Measurements from ENCODE around the gene SNX9.

SNX9 gene

DNA sequence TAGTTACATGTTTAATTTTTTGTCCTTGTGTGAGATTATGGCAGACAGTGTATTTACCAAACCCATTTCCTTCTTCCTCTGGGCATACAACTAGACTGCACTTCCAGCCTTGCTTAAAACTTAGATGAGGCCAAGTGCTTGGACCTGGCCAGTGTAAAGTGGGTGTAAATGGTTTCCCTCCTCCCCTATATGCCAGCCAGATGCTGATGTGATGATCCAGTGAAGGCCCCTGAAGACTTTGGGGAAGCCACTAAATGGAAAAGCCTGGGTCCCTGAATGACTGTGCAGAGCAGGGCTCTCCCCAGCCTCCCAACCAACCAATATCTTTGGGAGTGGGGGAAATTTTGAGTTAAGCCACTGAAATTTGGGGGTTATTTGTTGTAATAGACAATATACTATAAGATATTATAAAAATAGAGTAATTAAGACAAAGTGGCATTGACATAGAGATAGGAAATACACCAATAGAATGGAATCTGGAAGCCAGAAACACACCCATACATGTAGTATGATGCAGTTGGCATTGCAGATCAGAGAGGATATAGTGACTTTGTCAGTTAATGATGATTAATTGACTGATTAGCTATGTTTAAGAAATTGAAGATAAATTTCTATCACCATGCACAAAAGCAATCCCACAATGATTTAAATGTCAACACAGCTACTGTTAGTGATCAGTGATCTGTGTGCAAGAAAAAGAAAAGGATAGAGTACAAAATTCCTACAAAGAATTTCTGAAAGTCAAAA lies 10.4 kb upstream of the SNX9 start:
- H3K27ac ChIP-seq = no peak overlapping the region
- TF ChIP-seq CTCF (conservative IDR thresholded peaks at IDR 0.05) = no peak

- H3K27ac ChIP-seq = no peak overlapping the region
- TF ChIP-seq CTCF (conservative IDR thresholded peaks at IDR 0.05) = no peak
Measured at GRCh38 chr6:157813191-157813590, 9.9 kb upstream of the SNX9 start.

GRCh38 chr6:157813750-157814455 lies 9.1 kb upstream of the SNX9 start:
- H3K27ac ChIP-seq = no peak overlapping the region
- TF ChIP-seq CTCF (conservative IDR thresholded peaks at IDR 0.05) = no peak

DNA sequence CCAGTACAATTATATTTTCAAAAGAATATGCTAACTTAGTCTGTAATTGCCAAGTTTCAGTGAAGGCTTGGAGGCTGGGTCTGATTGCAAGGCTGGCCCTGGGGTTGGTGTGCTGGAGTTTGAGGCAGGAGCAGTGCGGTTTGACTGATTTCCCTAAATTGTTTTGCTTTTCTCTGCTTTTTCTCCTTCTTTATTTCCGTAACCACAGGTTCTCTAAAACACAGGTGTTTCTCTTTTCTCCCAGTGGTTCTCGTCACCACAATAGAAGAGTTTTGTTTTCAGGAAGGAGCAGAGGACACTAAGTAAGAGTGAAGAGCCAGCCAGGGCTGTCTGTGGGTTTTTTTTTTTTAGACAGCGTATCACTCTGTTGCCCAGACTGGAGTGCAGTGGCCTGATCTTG lies 8.2 kb upstream of the SNX9 start:
- TF ChIP-seq CTCF (conservative IDR thresholded peaks at IDR 0.05) = no peak
- H3K27ac ChIP-seq = no peak overlapping the region

DNA sequence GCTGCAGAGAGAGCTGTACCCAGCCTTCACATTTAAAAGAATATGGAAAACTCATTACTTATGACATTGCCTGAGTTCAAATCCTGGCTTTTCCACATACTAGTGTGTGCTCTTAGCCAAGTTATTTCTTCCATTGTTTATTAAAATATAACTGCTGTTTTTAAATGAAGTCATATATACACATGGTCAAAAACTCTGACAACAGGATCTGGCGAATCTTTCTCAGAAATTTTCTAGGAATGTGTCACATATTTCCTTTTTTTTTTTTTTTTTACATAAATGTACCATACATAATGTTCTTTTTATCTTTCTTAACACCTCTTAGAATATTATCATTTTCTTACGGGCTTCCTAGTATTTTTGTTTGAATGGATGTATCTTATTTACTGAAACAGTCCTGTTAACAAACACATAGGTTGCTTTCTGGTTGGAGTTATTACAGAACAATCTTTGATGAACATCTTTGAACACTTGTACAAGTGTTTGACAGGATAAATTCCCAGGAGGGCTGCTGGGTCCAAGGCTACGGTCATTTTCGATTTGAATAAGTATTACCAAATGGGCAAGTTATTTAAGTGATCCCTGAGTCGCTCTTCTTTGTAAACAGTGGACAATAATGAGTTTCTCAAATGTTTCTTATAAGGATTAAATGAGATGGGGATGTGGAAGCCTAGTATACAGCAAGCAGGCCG lies 1.6 kb upstream of the SNX9 start:
- no peak for TF ChIP-seq CTCF (conservative IDR thresholded peaks at IDR 0.05)
- no peak overlapping the region for H3K27ac ChIP-seq

DNA sequence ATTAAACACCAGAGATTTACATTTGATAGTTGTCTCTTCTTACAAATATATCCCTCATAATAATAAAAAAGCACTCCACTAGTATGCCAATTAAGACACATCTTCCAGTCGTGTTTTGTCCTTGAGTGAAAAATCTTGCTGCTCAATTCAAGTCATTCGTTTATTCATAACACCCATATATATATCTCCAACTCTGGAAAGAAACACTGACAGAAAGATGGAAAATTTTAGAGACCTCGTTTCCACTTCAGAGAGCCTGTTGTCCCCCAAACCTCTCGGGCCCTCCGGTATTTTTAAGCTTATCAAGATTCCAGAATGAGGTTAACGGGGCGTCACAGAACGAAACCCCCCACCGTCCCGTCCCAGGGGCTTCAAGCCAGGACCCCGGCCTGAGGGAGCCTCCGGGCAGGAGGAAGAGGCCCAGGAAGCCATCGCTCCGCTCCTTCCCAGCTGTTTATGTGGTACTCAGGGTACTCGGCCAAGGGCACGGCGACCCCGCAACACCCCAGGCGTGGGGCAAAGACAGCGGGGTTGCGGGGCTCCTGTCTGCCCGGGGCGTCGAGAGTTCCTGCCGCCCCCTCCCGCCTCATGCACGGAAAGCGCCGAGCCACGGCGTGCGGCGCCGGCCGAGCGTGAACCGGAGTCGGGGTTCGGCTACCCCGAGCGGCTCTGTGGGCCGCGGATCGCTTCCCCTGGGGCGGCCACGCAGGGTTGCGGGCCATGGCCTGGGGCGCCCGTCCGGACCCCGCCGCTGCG lies 623 bp upstream of the SNX9 start:
- TF ChIP-seq CTCF (conservative IDR thresholded peaks at IDR 0.05) = no peak
- H3K27ac ChIP-seq = peak overlapping the region; percentile 92

All from VCaP (cell line).